DOHH2 (cell line): ENCODE results near the gene HS2ST1.

Experiments used
- CTCF ChIP-seq: fragments of 200-600 bp; sonication (generic); IDR thresholded peaks from one replicate; pipeline ENCODE4 v1.5.1; 2014; ENCODE audit warnings: antibody characterized with exemption, mild to moderate bottlenecking, low read depth, low read length; ENCODE audit not compliant: poor library complexity, severe bottlenecking
- EZH2phosphoT487 ChIP-seq: fragments of 200-600 bp; sonication (generic); IDR thresholded peaks from 2 replicates; pipeline ENCODE4 v1.6.1; 2017; ENCODE audit warnings: borderline replicate concordance, mild to moderate bottlenecking, antibody characterized with exemption, low read length, moderate library complexity, mixed read lengths

DNA sequence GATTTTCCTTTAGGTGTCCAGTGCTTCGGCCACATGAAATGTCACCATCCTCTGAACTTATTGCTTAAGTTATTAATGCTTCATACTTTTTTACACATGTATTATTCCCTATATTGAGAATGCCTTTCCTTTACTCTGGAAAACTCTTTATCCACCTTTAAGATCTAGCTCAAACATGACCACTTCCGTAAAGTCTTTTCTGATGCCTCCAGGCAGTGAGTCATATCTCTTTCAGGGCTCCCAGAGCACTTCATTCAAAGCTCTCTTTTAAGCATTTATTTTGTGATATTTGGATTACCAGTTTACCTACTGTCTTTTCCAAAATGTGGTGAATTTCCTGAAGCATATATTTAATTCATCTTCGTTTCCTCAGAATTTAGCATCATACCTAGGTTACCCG, 178.9 kb downstream of the HS2ST1 start:
- no peak for TF ChIP-seq CTCF
- TF ChIP-seq EZH2phosphoT487: no peak
